Gastrocnemius medialis (tissue), 4 donors: ENCODE results near the gene STX8. TPM values are rescaled to one million over a fixed set of nuclear protein-coding genes. Genes with fewer than 3 reads are reported as not detected.
A peak's percentile ranks its signal among the peaks of the same experiment; 100 is the strongest.
"Not testable (repeated sequence)": the region's sequence is repeated elsewhere in the genome, so short reads cannot be mapped to it uniquely, and the experiment has no call there.

Experiments used
- ATAC-seq, 2 donors: fragments of 150-250 bp; one replicate each; pipeline ENCODE4 v1.9.1; 2016
- DNase-seq, 2 donors: peaks; one replicate each; pipeline ENCODE4 v3.0.0-alpha.2; 2019
- H3K27ac ChIP-seq, 4 donors: fragments of 200-600 bp; sonication (generic); 1 replicate in 1 of 4; 2 replicates in 3 of 4; pipeline ENCODE4 v1.5.1; 2016 to 2018; ENCODE audit warnings: mild to moderate bottlenecking in 2 of 4, moderate library complexity in 1 of 4
- H3K27me3 ChIP-seq, 3 donors: fragments of 200-600 bp; sonication (generic) in 2 of 3; 1 replicate in 1 of 3; 2 replicates in 2 of 3; pipeline versions ENCODE4 v1.5.1 to v1.6.0; 2016 to 2019; ENCODE audit warnings: mild to moderate bottlenecking in 1 of 3, moderate library complexity in 1 of 3
- H3K36me3 ChIP-seq, 2 donors: fragments of 200-600 bp; sonication (generic) in 1 of 2; one replicate each; pipeline ENCODE4 v1.5.1; 2017 to 2018
- H3K4me1 ChIP-seq, 2 donors: fragments of 200-600 bp; sonication (generic) in 1 of 2; one replicate each; pipeline ENCODE4 v1.5.1; 2016 to 2017; ENCODE audit warnings: mild to moderate bottlenecking in 2 of 2
- H3K4me3 ChIP-seq, 4 donors: fragments of 200-600 bp; sonication (generic) in 3 of 4; 1 replicate in 1 of 4; 2 replicates in 3 of 4; pipeline ENCODE4 v1.5.1; 2016 to 2019; ENCODE audit warnings: mild to moderate bottlenecking in 2 of 4
- H3K9me3 ChIP-seq, 3 donors: fragments of 200-600 bp; sonication (generic) in 2 of 3; 1 replicate in 1 of 3; 2 replicates in 2 of 3; pipeline ENCODE4 v1.5.1; 2016 to 2019
- CTCF ChIP-seq, 5 experiments: fragments of 450-650 bp in 3 of 5; fragments of 200-600 bp in 2 of 5; sonication (generic) in 2 of 5; IDR thresholded peaks in 4 of 5; conservative IDR thresholded peaks in 1 of 5; 1 replicate in 4 of 5; 2 replicates in 1 of 5; pipeline ENCODE4 v1.5.1; 2016 to 2019; ENCODE audit warnings: antibody characterized with exemption in 5 of 5, mild to moderate bottlenecking in 3 of 5, moderate library complexity in 3 of 5
- POLR2A ChIP-seq, 2 donors: fragments of 450-650 bp; IDR thresholded peaks; one replicate each; pipeline ENCODE4 v1.6.1; 2017; ENCODE audit warnings: antibody characterized with exemption in 2 of 2, mild to moderate bottlenecking in 2 of 2, moderate library complexity in 2 of 2
- in situ Hi-C, 4 donors: fragments of 200-750 bp; cut with MboI; loops; one replicate each; pipeline versions ENCODE4 v1.15.0 to v1.8.0; 2017; ENCODE audit warnings: low sequenced_read_pairs in 4 of 4
- intact Hi-C: fragments of 100-400 bp; cut with DNase I; formaldehyde crosslinking; loops from one replicate; pipeline ENCODE4 v1.15.1; 2023; ENCODE audit warnings: low total_unique reads
- total RNA-seq, 4 donors: library from RNA; depleted of rRNA; stranded (reverse); fragments of >200 nt; gene quantifications; one replicate each; pipeline versions ENCODE4 v1.1.0 to v1.2.3, GENCODE V29; 2016

The STX8 gene
- total RNA-seq, 4 donors from 2014 or later, result 39.1 to 67.7 (median 58.2) TPM

GRCh38 chr17:9356488-9356911 lies 219.1 kb downstream of the STX8 start:
- H3K4me3 ChIP-seq, result no peak overlapping the region
- no peaks in the 10 kb centered on the region for H3K27me3 ChIP-seq
- H3K36me3 ChIP-seq, result no peaks in the 10 kb centered on the region
- in situ Hi-C loops, result no loop called here
- DNase-seq (peak in 1 of 2 donors; percentile 24), ATAC-seq (no peak)
- intact Hi-C loops, result no loop called here
- H3K9me3 ChIP-seq, result no peaks in the 10 kb centered on the region
- H3K4me1 ChIP-seq, result peaks cover 8 to 14% of the 10 kb centered on the region in 2 donors
- H3K27ac ChIP-seq, result no peak overlapping the region
- TF ChIP-seq POLR2A (IDR thresholded peaks at IDR 0.05) (no peak), CTCF (IDR thresholded peaks at IDR 0.05 in 4 of 5, conservative IDR thresholded peaks at IDR 0.05 in 1 of 5) (no peak)

- no peak overlapping the region for H3K4me3 ChIP-seq
- H3K27ac ChIP-seq, result no peak overlapping the region
- no peaks in the 10 kb centered on the region for H3K36me3 ChIP-seq
- DNase-seq (no peak), ATAC-seq (no peak)
- in situ Hi-C loops (no loop called here), intact Hi-C loops (no loop called here)
- H3K4me1 ChIP-seq, result peaks cover 1 to 7% of the 10 kb centered on the region in 2 donors
- H3K27me3 ChIP-seq, result no peaks in the 10 kb centered on the region
- no peaks in the 10 kb centered on the region for H3K9me3 ChIP-seq
- TF ChIP-seq CTCF (IDR thresholded peaks at IDR 0.05 in 4 of 5, conservative IDR thresholded peaks at IDR 0.05 in 1 of 5) (no peak), POLR2A (IDR thresholded peaks at IDR 0.05) (no peak)
Measured at GRCh38 chr17:9355846-9356245, 219.8 kb downstream of the STX8 start.

- intact Hi-C loops, DNase-seq, H3K9me3 ChIP-seq, in situ Hi-C loops, H3K4me3 ChIP-seq, H3K27me3 ChIP-seq, H3K27ac ChIP-seq, H3K36me3 ChIP-seq, H3K4me1 ChIP-seq, ATAC-seq: not testable (repeated sequence)
Measured at GRCh38 chr17:9355231-9355630, 220.4 kb downstream of the STX8 start.

GRCh38 chr17:9350080-9350479 lies 225.5 kb downstream of the STX8 start:
- Histone ChIP-seq H3K27me3 (no peaks in the 10 kb centered on the region), H3K4me3 (no peak overlapping the region), H3K36me3 (no peaks in the 10 kb centered on the region), H3K27ac (no peak overlapping the region), H3K9me3 (no peaks in the 10 kb centered on the region), H3K4me1 (no peaks in the 10 kb centered on the region)
- no peak for DNase-seq
- no peak for ATAC-seq
- in situ Hi-C loops (no loop called here), intact Hi-C loops (no loop called here)
- no peak for TF ChIP-seq CTCF (IDR thresholded peaks at IDR 0.05 in 4 of 5, conservative IDR thresholded peaks at IDR 0.05 in 1 of 5)
- no peak for TF ChIP-seq POLR2A (IDR thresholded peaks at IDR 0.05)

- ATAC-seq (no peak), DNase-seq (no peak)
- intact Hi-C loops (no loop called here), in situ Hi-C loops (no loop called here)
- Histone ChIP-seq H3K36me3 (no peaks in the 10 kb centered on the region), H3K4me1 (no peaks in the 10 kb centered on the region), H3K27me3 (no peaks in the 10 kb centered on the region), H3K27ac (no peak overlapping the region), H3K4me3 (no peak overlapping the region), H3K9me3 (no peaks in the 10 kb centered on the region)
- TF ChIP-seq POLR2A (IDR thresholded peaks at IDR 0.05), result no peak
Measured at GRCh38 chr17:9346296-9346926, 229.2 kb downstream of the STX8 start.

GRCh38 chr17:9343516-9343915 lies 232.1 kb downstream of the STX8 start:
- Histone ChIP-seq H3K4me1 (no peaks in the 10 kb centered on the region), H3K27ac (no peak overlapping the region), H3K9me3 (no peaks in the 10 kb centered on the region), H3K36me3 (no peaks in the 10 kb centered on the region), H3K4me3 (no peak overlapping the region), H3K27me3 (no peaks in the 10 kb centered on the region)
- DNase-seq (no peak), ATAC-seq (peak in 1 of 2 donors; percentile 44)
- TF ChIP-seq POLR2A (IDR thresholded peaks at IDR 0.05) (no peak), CTCF (IDR thresholded peaks at IDR 0.05 in 4 of 5, conservative IDR thresholded peaks at IDR 0.05 in 1 of 5) (no peak)
- in situ Hi-C loops, result no loop called here
- intact Hi-C loops, result no loop called here
